IMR-90 (cell line): Measurements from ENCODE around the gene ARHGEF40. TPM values are rescaled to one million over a fixed set of nuclear protein-coding genes. Genes with fewer than 3 reads are reported as not detected.
A peak's percentile ranks its signal among the peaks of the same experiment; 100 is the strongest.

Source experiments
- ATAC-seq: fragments of 200-7000 bp; cut with Tn5 transposase; 2 replicates; pipeline ENCODE4 v1.9.1; 2020; ENCODE audit warnings: low read depth, mild to moderate bottlenecking, moderate library complexity
- BruUV-seq: library from RNA; stranded (reverse); fragments of 400-500 nt; replicated peaks from 2 replicates; lab custom pipeline; 2021; lab: Mats Ljungman, UMichigan
- CTCF ChIA-PET: fragments of 300-600 bp; formaldehyde crosslinking; extraction: SDS; loops from one replicate; lab custom pipeline; 2021; ENCODE audit warnings: antibody characterized with exemption; lab: Yijun Ruan, JAX
- POLR2A ChIA-PET: fragments of 300-600 bp; sonication (Branson Sonifier 250); formaldehyde crosslinking; loops from one replicate; lab custom pipeline; 2022; ENCODE audit warnings: antibody characterized with exemption; ENCODE audit not compliant: unreplicated experiment; lab: Charles Lee
- DNase-seq: peaks from one replicate; pipeline ENCODE4 v3.0.0; 2013
- H2AFZ ChIP-seq: replicated peaks from 2 replicates; pipeline ENCODE3; 2013; ENCODE audit warnings: low read length, mild to moderate bottlenecking; ENCODE audit not compliant: poor library complexity
- H2AK5ac ChIP-seq: 2 replicates; pipeline ENCODE4 v1.6.1; 2013; ENCODE audit warnings: low read depth, low read length, inconsistent platforms
- H2AK9ac ChIP-seq: replicated peaks from 2 replicates; pipeline ENCODE3; 2013; ENCODE audit warnings: mild to moderate bottlenecking, low read depth, low read length, moderate library complexity; ENCODE audit not compliant: poor library complexity
- H2BK120ac ChIP-seq: 2 replicates; pipeline ENCODE4 v1.6.1; 2013; ENCODE audit warnings: low read depth, low read length, inconsistent platforms
- H2BK15ac ChIP-seq: 3 replicates; pipeline ENCODE4 v1.6.1; 2013; ENCODE audit warnings: low read depth, low read length, inconsistent platforms
- H2BK20ac ChIP-seq: 2 replicates; pipeline ENCODE4 v1.6.1; 2013; ENCODE audit warnings: low read depth, mild to moderate bottlenecking, inconsistent platforms, low read length, moderate library complexity
- H2BK5ac ChIP-seq: 2 replicates; pipeline ENCODE4 v1.6.1; 2013; ENCODE audit warnings: mild to moderate bottlenecking, low read depth, low read length, inconsistent platforms; ENCODE audit not compliant: poor library complexity, severe bottlenecking
- H3K14ac ChIP-seq: replicated peaks from 2 replicates; pipeline ENCODE4 v1.6.1; 2013; ENCODE audit warnings: low read depth, low read length, inconsistent platforms
- H3K18ac ChIP-seq: 2 replicates; pipeline ENCODE4 v1.6.1; 2013; ENCODE audit warnings: low read depth, low read length, control low read depth
- H3K23ac ChIP-seq: 2 replicates; pipeline ENCODE4 v1.6.1; 2013; ENCODE audit warnings: low read depth, low read length, inconsistent platforms
- H3K27ac ChIP-seq: 2 replicates; pipeline ENCODE4 v1.5.1; 2013; ENCODE audit warnings: mild to moderate bottlenecking, control low read depth, low read length; ENCODE audit not compliant: insufficient read depth
- H3K27me3 ChIP-seq: 2 replicates; pipeline ENCODE4 v1.6.1; 2013; ENCODE audit warnings: low read length; ENCODE audit not compliant: control insufficient read depth, insufficient read depth
- H3K36me3 ChIP-seq: 2 replicates; pipeline ENCODE4 v1.6.1; 2013; ENCODE audit warnings: low read length, mixed read lengths; ENCODE audit not compliant: control insufficient read depth, insufficient read depth
- H3K4ac ChIP-seq: 2 replicates; pipeline ENCODE4 v1.6.1; 2013; ENCODE audit warnings: low read depth, low read length, inconsistent platforms
- H3K4me1 ChIP-seq: 2 replicates; pipeline ENCODE4 v1.6.1; 2013; ENCODE audit warnings: low read length, mixed read lengths; ENCODE audit not compliant: control insufficient read depth, insufficient read depth
- H3K4me2 ChIP-seq: 2 replicates; pipeline ENCODE4 v1.6.1; 2013; ENCODE audit warnings: low read depth, mild to moderate bottlenecking, control low read depth, low read length, moderate library complexity
- H3K4me3 ChIP-seq: 2 replicates; pipeline ENCODE4 v1.5.1; 2013; ENCODE audit warnings: low read depth, mild to moderate bottlenecking, control low read depth, low read length, moderate library complexity; ENCODE audit not compliant: insufficient read depth
- H3K56ac ChIP-seq: 2 replicates; pipeline ENCODE4 v1.6.1; 2013; ENCODE audit warnings: low read length, inconsistent platforms; ENCODE audit not compliant: insufficient read depth; ENCODE audit errors: extremely low read depth
- H3K79me1 ChIP-seq, 2 experiments: 2 replicates each; pipeline ENCODE4 v1.6.1; 2013; ENCODE audit warnings: low read length in 2 of 2, inconsistent platforms in 1 of 2, low read depth in 1 of 2
- H3K9ac ChIP-seq: 2 replicates; pipeline ENCODE4 v1.6.1; 2013; ENCODE audit warnings: low read depth, low read length, control low read depth
- H3K9me1 ChIP-seq: 2 replicates; pipeline ENCODE4 v1.6.1; 2013; ENCODE audit warnings: low read length, inconsistent platforms; ENCODE audit not compliant: insufficient read depth
- H3K9me3 ChIP-seq: 2 replicates; pipeline ENCODE4 v1.6.1; 2013; ENCODE audit warnings: low read length; ENCODE audit not compliant: control insufficient read depth, insufficient read depth
- H4K20me1 ChIP-seq: 2 replicates; pipeline ENCODE4 v1.6.1; 2013; ENCODE audit warnings: low read length, inconsistent platforms; ENCODE audit not compliant: insufficient read depth
- H4K5ac ChIP-seq: 2 replicates; pipeline ENCODE4 v1.6.1; 2013; ENCODE audit warnings: mild to moderate bottlenecking, low read depth, low read length, control low read depth
- H4K8ac ChIP-seq, 2 experiments: 2 replicates each; pipeline ENCODE4 v1.6.1; 2013; ENCODE audit warnings: low read depth in 2 of 2, low read length in 2 of 2, control low read depth in 1 of 2, inconsistent platforms in 1 of 2
- H4K91ac ChIP-seq: 2 replicates; pipeline ENCODE4 v1.6.1; 2013; ENCODE audit warnings: low read depth, low read length, inconsistent platforms; ENCODE audit not compliant: insufficient read depth
- CEBPB ChIP-seq: IDR thresholded peaks from 2 replicates; pipeline ENCODE4 v1.6.1; 2012; ENCODE audit warnings: low read depth, low read length, improper control_type of control experiment
- CHD1 ChIP-seq: IDR thresholded peaks from 2 replicates; pipeline ENCODE4 v1.6.1; 2012; ENCODE audit warnings: low read depth, low read length, improper control_type of control experiment
- MXI1 ChIP-seq: IDR thresholded peaks from 2 replicates; pipeline ENCODE4 v1.6.1; 2012; ENCODE audit warnings: low read depth, mild to moderate bottlenecking, low read length, moderate library complexity, borderline replicate concordance
- RAD21 ChIP-seq: IDR thresholded peaks from 2 replicates; pipeline ENCODE4 v1.6.1; 2012; ENCODE audit warnings: low read length, improper control_type of control experiment
- RFX5 ChIP-seq: IDR thresholded peaks from 2 replicates; pipeline ENCODE4 v1.8.0; 2012; ENCODE audit warnings: low read depth, mild to moderate bottlenecking, low read length, moderate library complexity
- SMC3 ChIP-seq: fragments of 150-350 bp; IDR thresholded peaks from 2 replicates; pipeline ENCODE4 v1.6.1; 2016; ENCODE audit warnings: low read depth, mild to moderate bottlenecking, antibody characterized with exemption, low read length, moderate library complexity
- WGBS, 2 experiments: methylation state at CpG; one replicate each; pipeline versions ENCODE4 v1.1.5 to v1.1.7; 2013; ENCODE audit warnings: missing lambda C conversion rate in 2 of 2; ENCODE audit not compliant: insufficient read length in 1 of 2; ENCODE audit errors: extremely low coverage in 2 of 2; 5-methylcytosine and 5-hydroxymethylcytosine counted together
- dilution Hi-C: fragments of 300-500 bp; cut with HindIII; formaldehyde crosslinking; loops from one replicate; pipeline ENCODE4 v1.14.3; 2018; ENCODE audit warnings: low sequenced_read_pairs; ENCODE audit not compliant: unreplicated experiment
- in situ Hi-C: fragments of 300-500 bp; cut with MboI; formaldehyde crosslinking; loops from 3 replicates; pipeline ENCODE4 v1.14.3; 2019; ENCODE audit warnings: low sequenced_read_pairs, inconsistent platforms, mixed read lengths
- intact Hi-C: fragments of 100-400 bp; cut with micrococcal nuclease; formaldehyde crosslinking; loops from 2 replicates; pipeline ENCODE4 v1.10.0; 2022
- microRNA-seq, 2 experiments: library from miRNA; stranded (forward) in 1 of 2; unstranded in 1 of 2; fragments of 10-50 nt in 1 of 2; fragments of <30 nt in 1 of 2; gene quantifications in 1 of 2; microRNA quantifications in 1 of 2; one replicate each; pipeline versions ENCODE3 to v1.1.0; 2013 to 2020; ENCODE audit not compliant: insufficient read depth in 1 of 2, insufficient read length in 1 of 2, unreplicated experiment in 1 of 2
- polyA plus RNA-seq, 3 experiments: library from polyadenylated mRNA; depleted of rRNA; stranded (reverse); fragments of >200 nt; gene quantifications; 2 replicates each; pipeline ENCODE4 v1.2.3, GENCODE V29; 2012; ENCODE audit warnings: low replicate concordance in 1 of 3
- small RNA-seq, 5 experiments: library from RNA; depleted of rRNA; stranded (forward); fragments of <200 nt; gene quantifications; one replicate each; pipeline ENCODE3, GENCODE V24; 2012
- total RNA-seq: library from RNA; depleted of rRNA; stranded (reverse); fragments of >200 nt; gene quantifications from 2 replicates; pipeline ENCODE4 v1.2.3, GENCODE V29; 2012; rRNA removed
- TF ChIP-seq, protein P1 (sequence below): conservative IDR thresholded peaks from 2 replicates; pipeline ENCODE4 v1.5.1; 2012; ENCODE audit warnings: mild to moderate bottlenecking, low read depth, low read length, improper control_type of control experiment

ARHGEF40 gene
- total and polyA plus RNA-seq, 2 of the 4 experiments (the other 2 are of a cell fraction), result 18.1 to 58.4 TPM

DNA sequence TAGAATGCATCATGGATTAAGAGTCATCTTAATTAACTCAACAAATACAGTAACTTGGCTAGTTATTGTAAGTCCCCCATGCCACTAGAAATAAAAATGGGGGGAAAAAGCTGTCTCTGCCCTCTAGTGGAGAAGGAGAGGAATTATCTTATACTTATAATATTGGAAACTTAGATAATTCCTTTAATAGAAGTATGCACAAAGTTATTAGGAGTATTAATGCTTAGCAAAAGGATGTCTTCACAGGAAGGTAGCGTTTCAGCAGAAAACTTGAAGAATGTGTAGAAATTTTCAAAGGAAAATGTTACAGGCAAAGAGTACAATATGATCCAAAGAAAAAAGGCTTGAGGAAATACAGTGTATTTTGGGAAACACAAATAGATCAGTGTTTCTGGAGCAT lies 65.9 kb downstream of the ARHGEF40 start:
- 0% methylated on average over 1 of the region's 1 CpG; no CpG with 5 or more reads in 1 of the 2 experiments for WGBS, 2 experiments

More for the DNA sequence above, 65.9 kb downstream of the ARHGEF40 start:
- Histone ChIP-seq H3K4ac (no peak overlapping the region), H2BK5ac (no peak overlapping the region), H2BK15ac (no peak overlapping the region), H3K4me2 (no peak overlapping the region), H4K5ac (no peak overlapping the region), H2AK9ac (no peak overlapping the region), H3K23ac (no peak overlapping the region), H3K4me1 (no peaks in the 10 kb centered on the region), H3K27me3 (no peaks in the 10 kb centered on the region; the same call in 1 of the 2 replicates), H3K18ac (no peak overlapping the region), H4K20me1 (no peaks in the 10 kb centered on the region), H2BK120ac (no peak overlapping the region), H3K56ac (no peak overlapping the region), H3K79me1 (no peaks in the 10 kb centered on the region), H4K91ac (no peak overlapping the region), H3K9me1 (no peaks in the 10 kb centered on the region), H3K9me3 (no peaks in the 10 kb centered on the region), H3K27ac (no peak overlapping the region), H2AK5ac (no peak overlapping the region), H3K9ac (no peak overlapping the region), H4K8ac (no peak overlapping the region), H3K4me3 (no peak overlapping the region), H2AFZ (no peak overlapping the region), H3K14ac (no peak overlapping the region), H2BK20ac (no peak overlapping the region), H3K36me3 (no peaks in the 10 kb centered on the region)
- TF ChIP-seq SMC3 (peak; percentile 33; the same call in 1 of the 2 replicates), CHD1 (no peak), RAD21 (peak; percentile 21; the same call in 1 of the 2 replicates), RFX5 (no peak), CEBPB (no peak), MXI1 (no peak)
- TF ChIP-seq, protein P1, sequence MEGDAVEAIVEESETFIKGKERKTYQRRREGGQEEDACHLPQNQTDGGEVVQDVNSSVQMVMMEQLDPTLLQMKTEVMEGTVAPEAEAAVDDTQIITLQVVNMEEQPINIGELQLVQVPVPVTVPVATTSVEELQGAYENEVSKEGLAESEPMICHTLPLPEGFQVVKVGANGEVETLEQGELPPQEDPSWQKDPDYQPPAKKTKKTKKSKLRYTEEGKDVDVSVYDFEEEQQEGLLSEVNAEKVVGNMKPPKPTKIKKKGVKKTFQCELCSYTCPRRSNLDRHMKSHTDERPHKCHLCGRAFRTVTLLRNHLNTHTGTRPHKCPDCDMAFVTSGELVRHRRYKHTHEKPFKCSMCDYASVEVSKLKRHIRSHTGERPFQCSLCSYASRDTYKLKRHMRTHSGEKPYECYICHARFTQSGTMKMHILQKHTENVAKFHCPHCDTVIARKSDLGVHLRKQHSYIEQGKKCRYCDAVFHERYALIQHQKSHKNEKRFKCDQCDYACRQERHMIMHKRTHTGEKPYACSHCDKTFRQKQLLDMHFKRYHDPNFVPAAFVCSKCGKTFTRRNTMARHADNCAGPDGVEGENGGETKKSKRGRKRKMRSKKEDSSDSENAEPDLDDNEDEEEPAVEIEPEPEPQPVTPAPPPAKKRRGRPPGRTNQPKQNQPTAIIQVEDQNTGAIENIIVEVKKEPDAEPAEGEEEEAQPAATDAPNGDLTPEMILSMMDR, result peak; percentile 58
- no peak; the same call in 1 of the 2 replicates for ATAC-seq
- CTCF ChIA-PET, result interaction anchor here (0.7 to 1.9 kb wide), 4 partner anchors 9 to 121 kb away, joined by 3 to 9 read pairs (median 3); no protein-coding TSS in a partner anchor
- POLR2A ChIA-PET, result no interaction called here
- in situ Hi-C loops, result no loop called here
- BruUV-seq, result no TSS peak
- peak; percentile 12 for DNase-seq
- intact Hi-C loops, result loop anchor here (2.0 kb wide), 1 partner anchor 67 kb away; no protein-coding TSS in a partner anchor
- dilution Hi-C loops, result no loop called here

Small RNAs within 50 kb of the gene (microRNA-seq; reads per million reads assigned to microRNA genes)
- gene MIR6717 (ENCODE audit: unreplicated experiment), result not detected
- not detected for gene RNU6-252P (ENCODE audit: insufficient read depth, insufficient read length)

Small RNAs within 50 kb of the gene (small RNA-seq; reads per million reads assigned to genes)
- 0 reads per million in 5 experiments for gene RNU6-252P

Other genes starting within 250 kb of the ARHGEF40 start
- not detected in 2 replicates for gene RNASE3, start 178.9 kb upstream of the ARHGEF40 start, total RNA-seq
- not detected in 2 replicates for gene RNASE3, start 178.9 kb upstream of the ARHGEF40 start, polyA plus RNA-seq (2012; rRNA removed)
- not detected in 2 replicates for gene RNASE2, start 114.8 kb upstream of the ARHGEF40 start, total RNA-seq
- gene RNASE2, start 114.8 kb upstream of the ARHGEF40 start, polyA plus RNA-seq (2012; rRNA removed), result not detected in 2 replicates
- 25.0 and 32.8 TPM in 2 replicates for gene METTL17, start 80.3 kb upstream of the ARHGEF40 start, total RNA-seq
- 62.0 and 69.7 TPM in 2 replicates for gene METTL17, start 80.3 kb upstream of the ARHGEF40 start, polyA plus RNA-seq (2012; rRNA removed)
- not detected in 2 replicates for gene SLC39A2, start 71.0 kb upstream of the ARHGEF40 start, total RNA-seq
- not detected in 2 replicates for gene SLC39A2, start 71.0 kb upstream of the ARHGEF40 start, polyA plus RNA-seq (2012; rRNA removed)
- gene NDRG2, start 45.2 kb upstream of the ARHGEF40 start, total RNA-seq, result 0.36 and 0.56 TPM in 2 replicates
- 1.2 and 1.5 TPM in 2 replicates for gene NDRG2, start 45.2 kb upstream of the ARHGEF40 start, polyA plus RNA-seq (2012; rRNA removed)
- gene TPPP2, start 40.1 kb upstream of the ARHGEF40 start, total RNA-seq, result not detected in 2 replicates
- gene TPPP2, start 40.1 kb upstream of the ARHGEF40 start, polyA plus RNA-seq (2012; rRNA removed), result not detected in 2 replicates
- not detected in 2 replicates for gene RNASE13, start 35.5 kb upstream of the ARHGEF40 start, total RNA-seq
- gene RNASE13, start 35.5 kb upstream of the ARHGEF40 start, polyA plus RNA-seq (2012; rRNA removed), result not detected in 2 replicates
- gene RNASE7, start 27.9 kb upstream of the ARHGEF40 start, total RNA-seq, result not detected in 2 replicates
- not detected in 2 replicates for gene RNASE7, start 27.9 kb upstream of the ARHGEF40 start, polyA plus RNA-seq (2012; rRNA removed)
- gene RNASE8, start 12.5 kb upstream of the ARHGEF40 start, total RNA-seq, result not detected in 2 replicates
- gene RNASE8, start 12.5 kb upstream of the ARHGEF40 start, polyA plus RNA-seq (2012; rRNA removed), result not detected in 2 replicates
- gene ZNF219, start 28.4 kb downstream of the ARHGEF40 start, total RNA-seq, result 0.83 and 0.90 TPM in 2 replicates
- 3.8 and 4.6 TPM in 2 replicates for gene ZNF219, start 28.4 kb downstream of the ARHGEF40 start, polyA plus RNA-seq (2012; rRNA removed)
- gene TMEM253, start 30.8 kb downstream of the ARHGEF40 start, total RNA-seq, result not detected in 2 replicates
- 0.07 TPM in 1 of 2 replicates, not detected in the other for gene TMEM253, start 30.8 kb downstream of the ARHGEF40 start, polyA plus RNA-seq (2012; rRNA removed)
- not detected in 2 replicates for gene OR5AU1, start 85.8 kb downstream of the ARHGEF40 start, total RNA-seq
- not detected in 2 replicates for gene OR5AU1, start 85.8 kb downstream of the ARHGEF40 start, polyA plus RNA-seq (2012; rRNA removed)
- 308 and 548 TPM in 2 replicates for gene HNRNPC, start 199.1 kb downstream of the ARHGEF40 start, total RNA-seq
- 366 and 615 TPM in 2 replicates for gene HNRNPC, start 199.1 kb downstream of the ARHGEF40 start, polyA plus RNA-seq (2012; rRNA removed)
- not detected in 2 replicates for gene RPGRIP1, start 209.8 kb downstream of the ARHGEF40 start, total RNA-seq
- not detected in 2 replicates for gene RPGRIP1, start 209.8 kb downstream of the ARHGEF40 start, polyA plus RNA-seq (2012; rRNA removed)